Esophagus muscularis mucosa (tissue), 4 donors: Measurements from ENCODE around the gene TCAP.

Source experiments
- CTCF ChIP-seq, 3 experiments: fragments of 200-600 bp in 2 of 3; fragments of 450-650 bp in 1 of 3; sonication (generic) in 2 of 3; IDR thresholded peaks; one replicate each; pipeline ENCODE4 v1.5.1; 2017 to 2019; ENCODE audit warnings: antibody characterized with exemption in 3 of 3, mild to moderate bottlenecking in 2 of 3, moderate library complexity in 1 of 3
- EP300 ChIP-seq: sonication (generic); formaldehyde crosslinking; IDR thresholded peaks from one replicate; pipeline ENCODE4 v1.6.1; 2017; ENCODE audit warnings: antibody characterized with exemption
- POLR2A ChIP-seq: fragments of 450-650 bp; IDR thresholded peaks from one replicate; pipeline ENCODE4 v1.6.1; 2017; ENCODE audit warnings: antibody characterized with exemption, moderate library complexity, mild to moderate bottlenecking, low read depth
- POLR2AphosphoS5 ChIP-seq, 2 donors: sonication (generic); formaldehyde crosslinking; IDR thresholded peaks; one replicate each; pipeline ENCODE4 v1.6.1; 2017; ENCODE audit warnings: antibody characterized with exemption in 2 of 2

- TF ChIP-seq EP300 (no peak), CTCF (IDR thresholded peaks at IDR 0.05) (no peak), POLR2A (no peak), POLR2AphosphoS5 (IDR thresholded peaks at IDR 0.05) (no peak)
Measured at GRCh38 chr17:39674179-39674578, 9.0 kb downstream of the TCAP start.
